Measurements from ENCODE around the gene SSTR3. TPM values are rescaled to one million over a fixed set of nuclear protein-coding genes. Genes with fewer than 3 reads are reported as not detected.

Gene SSTR3
- polyA plus RNA-seq, 1 donor from 2014 or later: not detected

DNA sequence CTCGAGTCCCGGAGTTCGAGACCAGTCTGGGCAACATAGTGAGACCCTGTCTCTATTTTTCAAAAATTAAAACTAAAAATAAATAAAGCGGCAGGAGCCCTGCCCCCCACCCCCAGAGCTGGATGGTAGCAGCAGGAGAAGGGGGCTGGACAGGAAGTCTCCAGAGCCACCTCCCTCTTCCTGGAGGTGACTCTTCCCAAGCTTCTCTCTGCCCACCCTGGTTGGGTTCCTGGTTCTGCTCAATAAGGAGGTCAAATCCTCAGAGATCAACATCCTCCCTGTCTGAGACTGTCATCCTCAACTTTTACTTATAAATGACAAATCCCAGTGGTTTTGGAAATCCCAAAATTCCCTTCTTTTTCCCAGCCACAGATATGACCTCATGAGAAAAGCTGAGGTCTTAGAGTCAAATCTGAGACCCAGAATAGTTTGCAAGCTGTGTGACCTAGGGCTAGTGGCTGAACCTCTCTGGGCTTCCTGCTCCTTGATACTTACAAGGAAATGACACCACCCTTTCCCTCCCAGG lies 25.2 kb downstream of the SSTR3 start:
- Histone ChIP-seq H4K20me1 (ENCODE audit: insufficient read depth) (no peaks in the 10 kb centered on the region), H3K27me3 (ENCODE audit: insufficient read depth, low read depth, low read length) (no peaks in the 10 kb centered on the region), H3K4me2 (ENCODE audit: low read length) (no peak overlapping the region), H3K9me2 (ENCODE audit: insufficient read depth, low read length) (no peaks in the 10 kb centered on the region), H3K36me3 (ENCODE audit: insufficient read depth, low read length) (no peaks in the 10 kb centered on the region), H2AFZ (ENCODE audit: low read depth, low read length) (no peak overlapping the region), H3F3A (ENCODE audit: insufficient read depth, low read length, poor library complexity, severe bottlenecking) (no peaks in the 10 kb centered on the region), H3K9ac (ENCODE audit: low read length) (no peak overlapping the region), H3K9me3 (ENCODE audit: low read length) (no peaks in the 10 kb centered on the region), H3K27ac (ENCODE audit: low read length) (no peak overlapping the region), H3K4me3 (ENCODE audit: low read length) (no peak overlapping the region), H3K79me2 (replicated peaks; ENCODE audit: insufficient read depth, low read length) (no peaks in the 10 kb centered on the region)
- TF ChIP-seq SMC3 (conservative IDR thresholded peaks at IDR 0.05; ENCODE audit: poor library complexity) (no peak), EZH2 (IDR thresholded peaks at IDR 0.05; ENCODE audit: borderline replicate concordance, insufficient read depth, low read length, poor library complexity, severe bottlenecking) (no peak), MXI1 (conservative IDR thresholded peaks at IDR 0.05; ENCODE audit: poor library complexity, severe bottlenecking) (no peak), EP300 (conservative IDR thresholded peaks at IDR 0.05; ENCODE audit: poor library complexity, severe bottlenecking) (no peak), RAD21 (conservative IDR thresholded peaks at IDR 0.05) (no peak), TAF1 (IDR thresholded peaks at IDR 0.05; ENCODE audit: low read depth) (no peak)
- TF ChIP-seq, protein P1, sequence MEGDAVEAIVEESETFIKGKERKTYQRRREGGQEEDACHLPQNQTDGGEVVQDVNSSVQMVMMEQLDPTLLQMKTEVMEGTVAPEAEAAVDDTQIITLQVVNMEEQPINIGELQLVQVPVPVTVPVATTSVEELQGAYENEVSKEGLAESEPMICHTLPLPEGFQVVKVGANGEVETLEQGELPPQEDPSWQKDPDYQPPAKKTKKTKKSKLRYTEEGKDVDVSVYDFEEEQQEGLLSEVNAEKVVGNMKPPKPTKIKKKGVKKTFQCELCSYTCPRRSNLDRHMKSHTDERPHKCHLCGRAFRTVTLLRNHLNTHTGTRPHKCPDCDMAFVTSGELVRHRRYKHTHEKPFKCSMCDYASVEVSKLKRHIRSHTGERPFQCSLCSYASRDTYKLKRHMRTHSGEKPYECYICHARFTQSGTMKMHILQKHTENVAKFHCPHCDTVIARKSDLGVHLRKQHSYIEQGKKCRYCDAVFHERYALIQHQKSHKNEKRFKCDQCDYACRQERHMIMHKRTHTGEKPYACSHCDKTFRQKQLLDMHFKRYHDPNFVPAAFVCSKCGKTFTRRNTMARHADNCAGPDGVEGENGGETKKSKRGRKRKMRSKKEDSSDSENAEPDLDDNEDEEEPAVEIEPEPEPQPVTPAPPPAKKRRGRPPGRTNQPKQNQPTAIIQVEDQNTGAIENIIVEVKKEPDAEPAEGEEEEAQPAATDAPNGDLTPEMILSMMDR (IDR thresholded peaks at IDR 0.05; ENCODE audit: poor library complexity, severe bottlenecking): no peak

DNA sequence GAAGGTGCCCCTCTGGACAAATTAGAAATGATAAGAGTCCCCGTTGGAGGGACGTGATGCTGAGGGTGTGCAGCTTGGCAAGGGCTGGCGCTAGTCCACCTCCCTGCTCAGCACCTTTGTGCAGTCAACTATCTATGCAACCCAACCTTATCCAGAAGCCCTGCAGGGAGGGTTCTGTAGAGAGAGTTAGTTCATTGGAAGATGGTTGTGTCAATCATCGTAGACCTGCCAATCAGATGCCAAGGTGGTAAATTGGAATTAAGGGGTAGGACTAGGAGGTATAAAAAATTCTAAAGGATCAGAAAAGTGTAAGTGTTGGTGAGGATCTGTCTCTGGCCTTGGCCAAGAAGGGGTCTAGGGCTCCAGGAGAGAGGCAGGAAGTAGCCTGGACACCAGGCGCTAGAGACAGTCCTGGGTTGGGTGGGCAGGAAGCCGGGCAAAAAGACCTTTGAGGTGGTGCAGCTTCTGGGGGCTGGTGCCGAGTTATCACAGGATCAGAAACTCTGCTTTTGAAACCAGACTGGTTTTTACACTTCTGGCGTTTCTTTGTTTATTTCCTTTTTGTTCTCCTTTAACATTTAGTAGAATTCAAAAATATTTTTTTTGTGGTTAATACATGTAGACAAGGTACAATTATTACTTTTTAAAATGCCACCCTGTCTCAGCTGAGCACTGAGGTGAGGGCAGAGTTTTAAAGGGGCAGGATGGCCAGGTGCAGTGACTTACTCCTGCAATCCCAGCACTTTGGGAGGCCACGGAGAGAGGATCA lies 25.9 kb downstream of the SSTR3 start:
- H3K27ac ChIP-seq (ENCODE audit: low read length): no peak overlapping the region
- no peak overlapping the region for H3K9ac ChIP-seq (ENCODE audit: low read length)
- no peaks in the 10 kb centered on the region for H3K36me3 ChIP-seq (ENCODE audit: insufficient read depth, low read length)
- H3F3A ChIP-seq (ENCODE audit: insufficient read depth, low read length, poor library complexity, severe bottlenecking): no peaks in the 10 kb centered on the region
- H3K9me3 ChIP-seq (ENCODE audit: low read length): no peaks in the 10 kb centered on the region
- no peaks in the 10 kb centered on the region for H3K9me2 ChIP-seq (ENCODE audit: insufficient read depth, low read length)
- no peak overlapping the region for H3K4me3 ChIP-seq (ENCODE audit: low read length)
- TF ChIP-seq EZH2 (IDR thresholded peaks at IDR 0.05; ENCODE audit: borderline replicate concordance, insufficient read depth, low read length, poor library complexity, severe bottlenecking): no peak
- TF ChIP-seq POLR2AphosphoS5 (IDR thresholded peaks at IDR 0.05): no peak
- TF ChIP-seq, protein P1 (IDR thresholded peaks at IDR 0.05; ENCODE audit: poor library complexity, severe bottlenecking): no peak
- no peak for TF ChIP-seq MXI1 (conservative IDR thresholded peaks at IDR 0.05; ENCODE audit: poor library complexity, severe bottlenecking)
- TF ChIP-seq TAF1 (IDR thresholded peaks at IDR 0.05; ENCODE audit: low read depth): no peak
- TF ChIP-seq EP300 (conservative IDR thresholded peaks at IDR 0.05; ENCODE audit: poor library complexity, severe bottlenecking): no peak
- TF ChIP-seq, protein P2, sequence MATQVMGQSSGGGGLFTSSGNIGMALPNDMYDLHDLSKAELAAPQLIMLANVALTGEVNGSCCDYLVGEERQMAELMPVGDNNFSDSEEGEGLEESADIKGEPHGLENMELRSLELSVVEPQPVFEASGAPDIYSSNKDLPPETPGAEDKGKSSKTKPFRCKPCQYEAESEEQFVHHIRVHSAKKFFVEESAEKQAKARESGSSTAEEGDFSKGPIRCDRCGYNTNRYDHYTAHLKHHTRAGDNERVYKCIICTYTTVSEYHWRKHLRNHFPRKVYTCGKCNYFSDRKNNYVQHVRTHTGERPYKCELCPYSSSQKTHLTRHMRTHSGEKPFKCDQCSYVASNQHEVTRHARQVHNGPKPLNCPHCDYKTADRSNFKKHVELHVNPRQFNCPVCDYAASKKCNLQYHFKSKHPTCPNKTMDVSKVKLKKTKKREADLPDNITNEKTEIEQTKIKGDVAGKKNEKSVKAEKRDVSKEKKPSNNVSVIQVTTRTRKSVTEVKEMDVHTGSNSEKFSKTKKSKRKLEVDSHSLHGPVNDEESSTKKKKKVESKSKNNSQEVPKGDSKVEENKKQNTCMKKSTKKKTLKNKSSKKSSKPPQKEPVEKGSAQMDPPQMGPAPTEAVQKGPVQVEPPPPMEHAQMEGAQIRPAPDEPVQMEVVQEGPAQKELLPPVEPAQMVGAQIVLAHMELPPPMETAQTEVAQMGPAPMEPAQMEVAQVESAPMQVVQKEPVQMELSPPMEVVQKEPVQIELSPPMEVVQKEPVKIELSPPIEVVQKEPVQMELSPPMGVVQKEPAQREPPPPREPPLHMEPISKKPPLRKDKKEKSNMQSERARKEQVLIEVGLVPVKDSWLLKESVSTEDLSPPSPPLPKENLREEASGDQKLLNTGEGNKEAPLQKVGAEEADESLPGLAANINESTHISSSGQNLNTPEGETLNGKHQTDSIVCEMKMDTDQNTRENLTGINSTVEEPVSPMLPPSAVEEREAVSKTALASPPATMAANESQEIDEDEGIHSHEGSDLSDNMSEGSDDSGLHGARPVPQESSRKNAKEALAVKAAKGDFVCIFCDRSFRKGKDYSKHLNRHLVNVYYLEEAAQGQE (IDR thresholded peaks at IDR 0.05; ENCODE audit: borderline replicate concordance): no peak
- TF ChIP-seq RAD21 (conservative IDR thresholded peaks at IDR 0.05): no peak
- no peak for TF ChIP-seq SMC3 (conservative IDR thresholded peaks at IDR 0.05; ENCODE audit: poor library complexity)
- no peak overlapping the region for H3K4me2 ChIP-seq (ENCODE audit: low read length)
- no peaks in the 10 kb centered on the region for H4K20me1 ChIP-seq (ENCODE audit: insufficient read depth)
- H2AFZ ChIP-seq (ENCODE audit: low read depth, low read length): no peak overlapping the region
- H3K79me2 ChIP-seq (replicated peaks; ENCODE audit: insufficient read depth, low read length): no peaks in the 10 kb centered on the region
- no peaks in the 10 kb centered on the region for H3K27me3 ChIP-seq (ENCODE audit: insufficient read depth, low read depth, low read length)

Measured in neural cell (in vitro differentiated cells).